Measurements from ENCODE around the gene CHD5. TPM values are rescaled to one million over a fixed set of nuclear protein-coding genes. Genes with fewer than 3 reads are reported as not detected.

CHD5 gene
- polyA plus RNA-seq, 1 donor, result 2.6 TPM

- H3K4me3 ChIP-seq (ENCODE audit: low read length), result no peak overlapping the region
- no CpG with 5 or more reads among the region's 16 CpGs for WGBS (ENCODE audit: insufficient coverage, low lambda C conversion rate)
- no peaks in the 10 kb centered on the region for H3K27me3 ChIP-seq (ENCODE audit: control insufficient read depth, insufficient read depth, low read length)
- peaks cover 27% of the 10 kb centered on the region for H3K36me3 ChIP-seq (ENCODE audit: control insufficient read depth, insufficient read depth, low read length)
- DNase-seq, result no peak
- peaks cover 10% of the 10 kb centered on the region for H3K4me1 ChIP-seq (ENCODE audit: control insufficient read depth, insufficient read depth, low read length)
- no peaks in the 10 kb centered on the region for H3K9me3 ChIP-seq (ENCODE audit: control insufficient read depth, low read depth, low read length)
- H3K27ac ChIP-seq (ENCODE audit: low read length), result no peak overlapping the region
Observed at GRCh38 chr1:6211731-6212130, 31.6 kb upstream of the CHD5 start.

GRCh38 chr1:6210591-6211355, 30.7 kb upstream of the CHD5 start:
- H3K4me3 ChIP-seq (ENCODE audit: low read length), result no peak overlapping the region
- no CpG with 5 or more reads among the region's 29 CpGs for WGBS (ENCODE audit: insufficient coverage, low lambda C conversion rate)
- peaks cover under 1% of the 10 kb centered on the region for H3K9me3 ChIP-seq (ENCODE audit: control insufficient read depth, low read depth, low read length)

GRCh38 chr1:6209661-6210580, 29.8 kb upstream of the CHD5 start:
- no peak overlapping the region for H3K27ac ChIP-seq (ENCODE audit: low read length)
- WGBS (ENCODE audit: insufficient coverage, low lambda C conversion rate), result no CpG with 5 or more reads among the region's 17 CpGs
- DNase-seq, result no peak

More at GRCh38 chr1:6210591-6211355, 30.7 kb upstream of the CHD5 start:
- Histone ChIP-seq H3K4me1 (ENCODE audit: control insufficient read depth, insufficient read depth, low read length) (peaks cover 10% of the 10 kb centered on the region), H3K27ac (ENCODE audit: low read length) (no peak overlapping the region), H3K36me3 (ENCODE audit: control insufficient read depth, insufficient read depth, low read length) (peaks cover 22% of the 10 kb centered on the region), H3K27me3 (ENCODE audit: control insufficient read depth, insufficient read depth, low read length) (peaks cover 4% of the 10 kb centered on the region)
- DNase-seq, result no peak

GRCh38 chr1:6208723-6209660, 28.9 kb upstream of the CHD5 start:
- H3K4me1 ChIP-seq (ENCODE audit: control insufficient read depth, insufficient read depth, low read length), result peaks cover 16% of the 10 kb centered on the region
- peak; percentile 61 to 65 for DNase-seq
- H3K27me3 ChIP-seq (ENCODE audit: control insufficient read depth, insufficient read depth, low read length), result peaks cover 6% of the 10 kb centered on the region
- peak overlapping the region; percentile 18 for H3K4me3 ChIP-seq (ENCODE audit: low read length)
- no CpG with 5 or more reads among the region's 99 CpGs for WGBS (ENCODE audit: insufficient coverage, low lambda C conversion rate)
- H3K9me3 ChIP-seq (ENCODE audit: control insufficient read depth, low read depth, low read length), result peaks cover 3% of the 10 kb centered on the region
- no peak overlapping the region for H3K27ac ChIP-seq (ENCODE audit: low read length)
- H3K36me3 ChIP-seq (ENCODE audit: control insufficient read depth, insufficient read depth, low read length), result peaks cover 20% of the 10 kb centered on the region

More at GRCh38 chr1:6209661-6210580, 29.8 kb upstream of the CHD5 start:
- Histone ChIP-seq H3K4me3 (ENCODE audit: low read length) (peak overlapping the region; percentile 13), H3K4me1 (ENCODE audit: control insufficient read depth, insufficient read depth, low read length) (peaks cover 12% of the 10 kb centered on the region), H3K9me3 (ENCODE audit: control insufficient read depth, low read depth, low read length) (peaks cover 3% of the 10 kb centered on the region), H3K27me3 (ENCODE audit: control insufficient read depth, insufficient read depth, low read length) (peaks cover 6% of the 10 kb centered on the region), H3K36me3 (ENCODE audit: control insufficient read depth, insufficient read depth, low read length) (peaks cover 20% of the 10 kb centered on the region)

GRCh38 chr1:6207921-6208320, 27.8 kb upstream of the CHD5 start:
- DNase-seq, result no peak
- peaks cover 3% of the 10 kb centered on the region for H3K9me3 ChIP-seq (ENCODE audit: control insufficient read depth, low read depth, low read length)
- WGBS (ENCODE audit: insufficient coverage, low lambda C conversion rate), result 100% methylated on average over 3 of the region's 10 CpGs
- no peak overlapping the region for H3K4me3 ChIP-seq (ENCODE audit: low read length)
- peaks cover 6% of the 10 kb centered on the region for H3K27me3 ChIP-seq (ENCODE audit: control insufficient read depth, insufficient read depth, low read length)
- H3K36me3 ChIP-seq (ENCODE audit: control insufficient read depth, insufficient read depth, low read length), result peaks cover 17% of the 10 kb centered on the region
- peaks cover 16% of the 10 kb centered on the region for H3K4me1 ChIP-seq (ENCODE audit: control insufficient read depth, insufficient read depth, low read length)
- no peak overlapping the region for H3K27ac ChIP-seq (ENCODE audit: low read length)

- no peak for DNase-seq
- Histone ChIP-seq H3K4me3 (ENCODE audit: low read length) (no peak overlapping the region), H3K27ac (ENCODE audit: low read length) (no peak overlapping the region), H3K36me3 (ENCODE audit: control insufficient read depth, insufficient read depth, low read length) (peaks cover 12% of the 10 kb centered on the region), H3K4me1 (ENCODE audit: control insufficient read depth, insufficient read depth, low read length) (peaks cover 16% of the 10 kb centered on the region), H3K27me3 (ENCODE audit: control insufficient read depth, insufficient read depth, low read length) (peaks cover 6% of the 10 kb centered on the region), H3K9me3 (ENCODE audit: control insufficient read depth, low read depth, low read length) (peaks cover 3% of the 10 kb centered on the region)
- no CpG with 5 or more reads among the region's 19 CpGs for WGBS (ENCODE audit: insufficient coverage, low lambda C conversion rate)
Observed at GRCh38 chr1:6207075-6207885, 27.2 kb upstream of the CHD5 start.

GRCh38 chr1:6206520-6206855, 26.4 kb upstream of the CHD5 start:
- no CpG with 5 or more reads among the region's 25 CpGs for WGBS (ENCODE audit: insufficient coverage, low lambda C conversion rate)
- peaks cover 16% of the 10 kb centered on the region for H3K4me1 ChIP-seq (ENCODE audit: control insufficient read depth, insufficient read depth, low read length)
- no peak overlapping the region for H3K27ac ChIP-seq (ENCODE audit: low read length)

GRCh38 chr1:6205849-6206519, 25.9 kb upstream of the CHD5 start, which contains the start of gene RNF207:
Gene RNF207, plus strand, starts transcription at chr1:6206119. Its CDS starts 417 bp downstream, at chr1:6206536.
- H3K4me1 ChIP-seq (ENCODE audit: control insufficient read depth, insufficient read depth, low read length), result peaks cover 16% of the 10 kb centered on the region
- peak; percentile 78 to 90 for DNase-seq
- peaks cover 6% of the 10 kb centered on the region for H3K27me3 ChIP-seq (ENCODE audit: control insufficient read depth, insufficient read depth, low read length)
- H3K4me3 ChIP-seq (ENCODE audit: low read length), result peak within 1 kb of the TSS; percentile 81
- H3K9me3 ChIP-seq (ENCODE audit: control insufficient read depth, low read depth, low read length), result peaks cover 3% of the 10 kb centered on the region
- WGBS (ENCODE audit: insufficient coverage, low lambda C conversion rate), result no CpG with 5 or more reads among the region's 66 CpGs
- peak within 1 kb of the TSS; percentile 77 for H3K27ac ChIP-seq (ENCODE audit: low read length)
- peaks cover 1% of the 10 kb centered on the region for H3K36me3 ChIP-seq (ENCODE audit: control insufficient read depth, insufficient read depth, low read length)

More at GRCh38 chr1:6206520-6206855, 26.4 kb upstream of the CHD5 start:
- Histone ChIP-seq H3K27me3 (ENCODE audit: control insufficient read depth, insufficient read depth, low read length) (peaks cover 6% of the 10 kb centered on the region), H3K36me3 (ENCODE audit: control insufficient read depth, insufficient read depth, low read length) (peaks cover 6% of the 10 kb centered on the region), H3K9me3 (ENCODE audit: control insufficient read depth, low read depth, low read length) (peaks cover 3% of the 10 kb centered on the region), H3K4me3 (ENCODE audit: low read length) (peak overlapping the region; percentile 81)
- DNase-seq, result no peak

- Histone ChIP-seq H3K4me3 (ENCODE audit: low read length) (no peak overlapping the region), H3K36me3 (ENCODE audit: control insufficient read depth, insufficient read depth, low read length) (peaks cover 2% of the 10 kb centered on the region), H3K4me1 (ENCODE audit: control insufficient read depth, insufficient read depth, low read length) (peaks cover 16% of the 10 kb centered on the region), H3K27ac (ENCODE audit: low read length) (no peak overlapping the region), H3K27me3 (ENCODE audit: control insufficient read depth, insufficient read depth, low read length) (peaks cover 6% of the 10 kb centered on the region), H3K9me3 (ENCODE audit: control insufficient read depth, low read depth, low read length) (peaks cover 3% of the 10 kb centered on the region)
- DNase-seq, result no peak
- no CpG with 5 or more reads among the region's 7 CpGs for WGBS (ENCODE audit: insufficient coverage, low lambda C conversion rate)
Observed at GRCh38 chr1:6202256-6202655, 22.1 kb upstream of the CHD5 start.

Measured in large intestine (tissue), 3 donors.